Hypothalamus (tissue), 51 donors: ENCODE results near the gene HIGD2A.
"Not testable (repeated sequence)": the region's sequence is repeated elsewhere in the genome, so short reads cannot be mapped to it uniquely, and the experiment has no call there.

Experiments
- DNase-seq, 51 donors: peaks; one replicate each; lab custom pipeline; 2025; lab: John Stamatoyannopoulos, UW

Gene HIGD2A

GRCh38 chr5:176391999-176392398 lies 3.4 kb downstream of the HIGD2A start:
- DNase-seq, result no peak

GRCh38 chr5:176392526-176392925 lies 4.0 kb downstream of the HIGD2A start:
- DNase-seq, result no peak

- DNase-seq, result no peak
These were observed 5.5 kb downstream of the HIGD2A start for GRCh38 chr5:176394096-176394495.

- no peak for DNase-seq
These were observed 6.5 kb downstream of the HIGD2A start for GRCh38 chr5:176394881-176395675.

- DNase-seq, result no peak
These were observed 7.8 kb downstream of the HIGD2A start for GRCh38 chr5:176396330-176396729.

- no peak for DNase-seq
These were observed 9.3 kb downstream of the HIGD2A start for GRCh38 chr5:176397736-176398420.

- DNase-seq, result no peak
These were observed 12.0 kb downstream of the HIGD2A start for GRCh38 chr5:176400382-176401156.

GRCh38 chr5:176401281-176402205 lies 13.0 kb downstream of the HIGD2A start:
- DNase-seq, result no peak

GRCh38 chr5:176405656-176406435 lies 17.3 kb downstream of the HIGD2A start:
- DNase-seq, result no peak

- DNase-seq, result no peak
These were observed 18.0 kb downstream of the HIGD2A start for GRCh38 chr5:176406436-176407052.

- DNase-seq, result no peak
These were observed 19.1 kb downstream of the HIGD2A start for GRCh38 chr5:176407456-176408251.

- DNase-seq, result not testable (repeated sequence)
These were observed 19.7 kb downstream of the HIGD2A start for GRCh38 chr5:176408252-176408573.

- DNase-seq, result no peak
These were observed 20.0 kb downstream of the HIGD2A start for GRCh38 chr5:176408590-176408989.

GRCh38 chr5:176409765-176410164 lies 21.2 kb downstream of the HIGD2A start:
- DNase-seq, result no peak

- DNase-seq, result no peak
These were observed 22.1 kb downstream of the HIGD2A start for GRCh38 chr5:176410486-176411180.

- no peak for DNase-seq
These were observed 24.1 kb downstream of the HIGD2A start for GRCh38 chr5:176412517-176413254.

GRCh38 chr5:176413255-176413565 lies 24.7 kb downstream of the HIGD2A start:
- DNase-seq, result peak in 1 of 51 donors; percentile 2
